Measurements from ENCODE around the gene FBXL4. TPM values are rescaled to one million over a fixed set of nuclear protein-coding genes. Genes with fewer than 3 reads are reported as not detected.
A peak's percentile ranks its signal among the peaks of the same experiment; 100 is the strongest.

FBXL4 gene
- total RNA-seq, 4 donors from 2014 or later = 23.9 to 38.0 (median 28.7) TPM

- H3K27ac ChIP-seq = peak overlapping the region in 1 of 4 donors; percentile 38
- H3K4me1 ChIP-seq = no peaks in the 10 kb centered on the region
- TF ChIP-seq CTCF (IDR thresholded peaks at IDR 0.05) (no peak), EP300 (IDR thresholded peaks at IDR 0.05) (no peak)
- DNase-seq (ENCODE audit: low spot score in 2 of 2) = no peak
- no peaks in the 10 kb centered on the region for H3K9me3 ChIP-seq
- H3K4me3 ChIP-seq = no peak overlapping the region
- H3K36me3 ChIP-seq = no peaks in the 10 kb centered on the region
- no peaks in the 10 kb centered on the region for H3K27me3 ChIP-seq
- WGBS, 2 donors = 67 to 82% methylated on average over 1 of the region's 1 CpG
Measured at GRCh38 chr6:98984121-98984520, 36.4 kb upstream of the FBXL4 start.

- no peaks in the 10 kb centered on the region for H3K36me3 ChIP-seq
Measured at GRCh38 chr6:98981473-98981872, 33.7 kb upstream of the FBXL4 start.

GRCh38 chr6:98980819-98981218 is 33.1 kb upstream of the FBXL4 start:
- Histone ChIP-seq H3K27ac (peak overlapping the region in 1 of 4 donors; percentile 39), H3K27me3 (no peaks in the 10 kb centered on the region), H3K36me3 (no peaks in the 10 kb centered on the region), H3K9me3 (no peaks in the 10 kb centered on the region), H3K4me3 (no peak overlapping the region), H3K4me1 (peaks cover 0 to 28% (median 0%) of the 10 kb centered on the region in 4 donors)
- no peak for DNase-seq (ENCODE audit: low spot score in 2 of 2)
- WGBS, 2 donors = 70 to 76% methylated on average over 2 of the region's 2 CpGs
- TF ChIP-seq CTCF (IDR thresholded peaks at IDR 0.05) (no peak), POLR2A (IDR thresholded peaks at IDR 0.05) (no peak), EP300 (IDR thresholded peaks at IDR 0.05) (no peak)

More at GRCh38 chr6:98981473-98981872, 33.7 kb upstream of the FBXL4 start:
- no peaks in the 10 kb centered on the region for H3K27me3 ChIP-seq
- DNase-seq (ENCODE audit: low spot score in 2 of 2) = no peak
- peaks cover 0 to 22% (median 0%) of the 10 kb centered on the region in 4 donors for H3K4me1 ChIP-seq
- H3K4me3 ChIP-seq = no peak overlapping the region
- H3K27ac ChIP-seq = no peak overlapping the region
- no peaks in the 10 kb centered on the region for H3K9me3 ChIP-seq
- WGBS, 2 donors = 60 to 65% methylated on average over 1 of the region's 1 CpG
- TF ChIP-seq POLR2A (IDR thresholded peaks at IDR 0.05) = no peak
- TF ChIP-seq CTCF (IDR thresholded peaks at IDR 0.05) = no peak
- no peak for TF ChIP-seq EP300 (IDR thresholded peaks at IDR 0.05)

GRCh38 chr6:98977671-98978292 is 30.0 kb upstream of the FBXL4 start:
- WGBS, 2 donors = 32 to 35% methylated on average over 2 of the region's 2 CpGs
- Histone ChIP-seq H3K27me3 (no peaks in the 10 kb centered on the region), H3K4me3 (no peak overlapping the region), H3K4me1 (peaks cover 0 to 28% (median 0%) of the 10 kb centered on the region in 4 donors), H3K36me3 (no peaks in the 10 kb centered on the region), H3K9me3 (no peaks in the 10 kb centered on the region), H3K27ac (peak overlapping the region in 2 of 4 donors; percentile 40 to 44)
- no peak for TF ChIP-seq POLR2A (IDR thresholded peaks at IDR 0.05)
- TF ChIP-seq EP300 (IDR thresholded peaks at IDR 0.05) = no peak
- no peak for TF ChIP-seq CTCF (IDR thresholded peaks at IDR 0.05)
- no peak for DNase-seq (ENCODE audit: low spot score in 2 of 2)

- H3K27ac ChIP-seq = peak overlapping the region in 2 of 4 donors; percentile 40 to 44
- H3K36me3 ChIP-seq = no peaks in the 10 kb centered on the region
- H3K4me3 ChIP-seq = no peak overlapping the region
- WGBS, 2 donors = 50 to 53% methylated on average over 4 of the region's 4 CpGs
- H3K9me3 ChIP-seq = no peaks in the 10 kb centered on the region
- peaks cover 0 to 28% (median 0%) of the 10 kb centered on the region in 4 donors for H3K4me1 ChIP-seq
- DNase-seq (ENCODE audit: low spot score in 2 of 2) = no peak
- H3K27me3 ChIP-seq = no peaks in the 10 kb centered on the region
- TF ChIP-seq EP300 (IDR thresholded peaks at IDR 0.05) = no peak
- no peak for TF ChIP-seq POLR2A (IDR thresholded peaks at IDR 0.05)
- TF ChIP-seq CTCF (IDR thresholded peaks at IDR 0.05) = no peak
Measured at GRCh38 chr6:98976674-98977385, 29.1 kb upstream of the FBXL4 start.

Measured in tibial nerve (tissue), 4 donors.